ENCODE results near the gene MYH10.

The MYH10 gene

DNA sequence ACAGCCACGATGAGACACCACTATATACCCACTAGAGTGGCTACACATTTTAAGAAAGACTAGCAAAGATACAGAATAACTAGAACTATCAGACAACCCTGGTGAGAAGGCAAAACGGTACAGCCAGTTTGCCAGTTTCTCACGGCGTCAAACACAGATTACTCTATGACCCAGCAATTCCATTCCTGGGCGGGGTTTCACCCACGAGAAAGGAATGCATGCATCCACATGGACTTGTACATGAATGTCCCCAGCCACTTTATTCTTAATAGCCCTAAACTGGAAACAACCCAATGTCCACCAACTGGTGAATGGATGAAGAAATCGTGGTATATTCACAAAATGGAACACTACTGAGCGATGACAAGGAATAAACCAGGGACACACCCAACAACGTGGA is 74.5 kb downstream of the MYH10 start:
- no peak overlapping the region for H3K4me2 ChIP-seq (ENCODE audit: low read depth, low read length, poor library complexity, severe bottlenecking)
- no peak for TF ChIP-seq CTCF (IDR thresholded peaks at IDR 0.05; ENCODE audit: insufficient read depth, low read length, poor library complexity, severe bottlenecking)
- TF ChIP-seq EZH2phosphoT487 (conservative IDR thresholded peaks at IDR 0.05; ENCODE audit: low read length), result no peak
- H3K9ac ChIP-seq (ENCODE audit: low read length), result no peak overlapping the region
- H3K27ac ChIP-seq (ENCODE audit: low read depth, low read length), result no peak overlapping the region
- H3K79me2 ChIP-seq (ENCODE audit: insufficient read depth, low read length), result no peaks in the 10 kb centered on the region
- no peaks in the 10 kb centered on the region for H3K36me3 ChIP-seq (ENCODE audit: low read length)
- H2AFZ ChIP-seq (ENCODE audit: low read depth, low read length, severe bottlenecking), result no peak overlapping the region
- H3K9me2 ChIP-seq (replicated peaks; ENCODE audit: insufficient read depth, low read length), result no peaks in the 10 kb centered on the region
- no peaks in the 10 kb centered on the region for H3F3A ChIP-seq (ENCODE audit: insufficient read depth)
- no peaks in the 10 kb centered on the region for H4K20me1 ChIP-seq (ENCODE audit: low read depth, low read length)
- H3K27me3 ChIP-seq (ENCODE audit: low read length), result no peaks in the 10 kb centered on the region
- no peaks in the 10 kb centered on the region for H3K9me3 ChIP-seq (ENCODE audit: insufficient read depth, low read length)
- no peak overlapping the region for H3K4me3 ChIP-seq (ENCODE audit: insufficient read depth, low read length, poor library complexity, severe bottlenecking)

DNA sequence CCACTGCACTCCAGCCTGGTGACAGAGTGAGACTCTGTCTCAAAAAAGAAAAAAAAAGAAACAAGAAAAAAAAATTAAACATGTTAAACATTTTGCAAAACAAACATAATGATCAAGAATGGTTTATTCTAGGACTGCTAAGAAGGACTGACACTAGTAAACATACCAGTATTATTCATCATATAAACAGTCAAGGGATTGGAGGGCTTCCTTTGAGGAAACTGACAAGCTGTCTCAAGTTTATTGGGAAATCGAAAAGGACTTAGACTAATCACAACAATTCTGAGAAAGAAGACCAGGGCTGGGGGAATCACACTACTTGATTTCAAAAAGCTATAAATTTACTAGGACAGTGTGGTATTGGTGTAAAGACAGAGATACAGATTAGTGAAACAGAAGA is 75.5 kb downstream of the MYH10 start:
- H3K9me3 ChIP-seq (ENCODE audit: insufficient read depth, low read length), result no peaks in the 10 kb centered on the region
- H3K27ac ChIP-seq (ENCODE audit: low read depth, low read length), result no peak overlapping the region
- H3K79me2 ChIP-seq (ENCODE audit: insufficient read depth, low read length), result no peaks in the 10 kb centered on the region
- H3K27me3 ChIP-seq (ENCODE audit: low read length), result no peaks in the 10 kb centered on the region
- no peaks in the 10 kb centered on the region for H3F3A ChIP-seq (ENCODE audit: insufficient read depth)
- no peak overlapping the region for H3K9ac ChIP-seq (ENCODE audit: low read length)
- no peak overlapping the region for H3K4me2 ChIP-seq (ENCODE audit: low read depth, low read length, poor library complexity, severe bottlenecking)
- no peaks in the 10 kb centered on the region for H3K9me2 ChIP-seq (replicated peaks; ENCODE audit: insufficient read depth, low read length)
- TF ChIP-seq CTCF (IDR thresholded peaks at IDR 0.05; ENCODE audit: insufficient read depth, low read length, poor library complexity, severe bottlenecking) (no peak), EZH2phosphoT487 (conservative IDR thresholded peaks at IDR 0.05; ENCODE audit: low read length) (no peak)
- H3K4me3 ChIP-seq (ENCODE audit: insufficient read depth, low read length, poor library complexity, severe bottlenecking), result no peak overlapping the region
- H4K20me1 ChIP-seq (ENCODE audit: low read depth, low read length), result no peaks in the 10 kb centered on the region
- no peaks in the 10 kb centered on the region for H3K36me3 ChIP-seq (ENCODE audit: low read length)
- H2AFZ ChIP-seq (ENCODE audit: low read depth, low read length, severe bottlenecking), result no peak overlapping the region

- H3K9me2 ChIP-seq (replicated peaks; ENCODE audit: insufficient read depth, low read length), result no peaks in the 10 kb centered on the region
- no peak overlapping the region for H3K4me2 ChIP-seq (ENCODE audit: low read depth, low read length, poor library complexity, severe bottlenecking)
- no peaks in the 10 kb centered on the region for H4K20me1 ChIP-seq (ENCODE audit: low read depth, low read length)
- no peaks in the 10 kb centered on the region for H3K27me3 ChIP-seq (ENCODE audit: low read length)
- no peaks in the 10 kb centered on the region for H3F3A ChIP-seq (ENCODE audit: insufficient read depth)
- TF ChIP-seq CTCF (IDR thresholded peaks at IDR 0.05; ENCODE audit: insufficient read depth, low read length, poor library complexity, severe bottlenecking) (no peak), EZH2phosphoT487 (conservative IDR thresholded peaks at IDR 0.05; ENCODE audit: low read length) (no peak)
- no peak overlapping the region for H3K4me3 ChIP-seq (ENCODE audit: insufficient read depth, low read length, poor library complexity, severe bottlenecking)
- H3K9me3 ChIP-seq (ENCODE audit: insufficient read depth, low read length), result no peaks in the 10 kb centered on the region
- H3K79me2 ChIP-seq (ENCODE audit: insufficient read depth, low read length), result no peaks in the 10 kb centered on the region
- no peak overlapping the region for H3K9ac ChIP-seq (ENCODE audit: low read length)
- no peak overlapping the region for H3K27ac ChIP-seq (ENCODE audit: low read depth, low read length)
- no peaks in the 10 kb centered on the region for H3K36me3 ChIP-seq (ENCODE audit: low read length)
- H2AFZ ChIP-seq (ENCODE audit: low read depth, low read length, severe bottlenecking), result no peak overlapping the region
Measured at GRCh38 chr17:8552577-8553320, 77.8 kb downstream of the MYH10 start.
